HepG2 (cell line): ENCODE results near the gene CPNE1. TPM values are rescaled to one million over a fixed set of nuclear protein-coding genes. Genes with fewer than 3 reads are reported as not detected.
A peak's percentile ranks its signal among the peaks of the same experiment; 100 is the strongest.

Experiments
- AGO1 ChIP-seq: fragments of 200-400 bp; formaldehyde crosslinking; IDR thresholded peaks from 2 replicates; pipeline ENCODE4 v1.6.1; 2017; ENCODE audit warnings: mild to moderate bottlenecking, low read depth, low read length, moderate library complexity; ENCODE audit not compliant: poor library complexity, severe bottlenecking
- BHLHE40 ChIP-seq: IDR thresholded peaks from 2 replicates; pipeline ENCODE4 v1.6.1; 2011; ENCODE audit warnings: low read length, improper control_type of control experiment
- CBFB ChIP-seq: sonication (generic); formaldehyde crosslinking; IDR thresholded peaks from 2 replicates; pipeline ENCODE4 v1.4.0; 2020; ENCODE audit warnings: missing genetic modification reagents
- HCFC1 ChIP-seq: fragments of 150-350 bp; IDR thresholded peaks from 2 replicates; pipeline ENCODE4 v1.6.1; 2014; ENCODE audit warnings: low read depth, low read length
- HNRNPLL ChIP-seq: fragments of 200-400 bp; formaldehyde crosslinking; IDR thresholded peaks from 2 replicates; pipeline ENCODE4 v1.6.1; 2017; ENCODE audit warnings: mild to moderate bottlenecking, low read depth, low read length; ENCODE audit not compliant: poor library complexity, severe bottlenecking
- HOXA3 ChIP-seq: sonication (generic); formaldehyde crosslinking; IDR thresholded peaks from 2 replicates; pipeline ENCODE4 v1.5.0; 2020; ENCODE audit warnings: missing genetic modification reagents
- polyA plus RNA-seq, 8 experiments: library from polyadenylated mRNA; depleted of rRNA in 3 of 8; stranded (reverse) in 7 of 8; unstranded in 1 of 8; fragments of >200 nt; fragmentation: Illumina TruSeq in 4 of 8; extraction: Trizol in 4 of 8; gene quantifications; 2 replicates each; pipeline versions ENCODE4 v1.2.1 to v1.2.3, GENCODE V29; 2011 to 2016; ENCODE audit warnings: low read depth in 4 of 8, missing spikeins in 1 of 8, mixed read lengths in 1 of 8; ENCODE audit not compliant: insufficient read depth in 1 of 8
- total RNA-seq, 5 experiments: library from RNA; depleted of rRNA; stranded (reverse); fragments of >200 nt; fragmentation: Illumina TruSeq; extraction: Trizol; gene quantifications; 2 replicates each; pipeline ENCODE4 v1.2.3, GENCODE V29; 2016; ENCODE audit warnings: low read depth in 1 of 5
- TF ChIP-seq, protein P1 (sequence below): sonication (generic); formaldehyde crosslinking; IDR thresholded peaks from 2 replicates; pipeline ENCODE4 v1.4.0; 2020; ENCODE audit warnings: missing genetic modification reagents
- TF ChIP-seq, protein P2 (sequence below): IDR thresholded peaks from 2 replicates; pipeline ENCODE4 v1.6.1; 2012; ENCODE audit warnings: low read length, improper control_type of control experiment
- TF ChIP-seq, protein P3 (sequence below): sonication (generic); formaldehyde crosslinking; IDR thresholded peaks from 2 replicates; pipeline ENCODE4 v1.4.0; 2020; ENCODE audit warnings: missing genetic modification reagents
- TF ChIP-seq, protein P4 (sequence below): sonication (generic); formaldehyde crosslinking; IDR thresholded peaks from 2 replicates; pipeline ENCODE4 v1.4.0; 2020; ENCODE audit warnings: mild to moderate bottlenecking, missing genetic modification reagents
- TF ChIP-seq, protein P5 (sequence below): sonication (generic); formaldehyde crosslinking; IDR thresholded peaks from 2 replicates; pipeline ENCODE4 v1.5.0; 2020; ENCODE audit warnings: missing genetic modification reagents, mild to moderate bottlenecking, borderline replicate concordance

CPNE1 gene
- total and polyA plus RNA-seq, 2 of the 13 experiments (the other 11 are each of a cell fraction or from before 2014, with no cell fraction given): 408 to 431 TPM

DNA sequence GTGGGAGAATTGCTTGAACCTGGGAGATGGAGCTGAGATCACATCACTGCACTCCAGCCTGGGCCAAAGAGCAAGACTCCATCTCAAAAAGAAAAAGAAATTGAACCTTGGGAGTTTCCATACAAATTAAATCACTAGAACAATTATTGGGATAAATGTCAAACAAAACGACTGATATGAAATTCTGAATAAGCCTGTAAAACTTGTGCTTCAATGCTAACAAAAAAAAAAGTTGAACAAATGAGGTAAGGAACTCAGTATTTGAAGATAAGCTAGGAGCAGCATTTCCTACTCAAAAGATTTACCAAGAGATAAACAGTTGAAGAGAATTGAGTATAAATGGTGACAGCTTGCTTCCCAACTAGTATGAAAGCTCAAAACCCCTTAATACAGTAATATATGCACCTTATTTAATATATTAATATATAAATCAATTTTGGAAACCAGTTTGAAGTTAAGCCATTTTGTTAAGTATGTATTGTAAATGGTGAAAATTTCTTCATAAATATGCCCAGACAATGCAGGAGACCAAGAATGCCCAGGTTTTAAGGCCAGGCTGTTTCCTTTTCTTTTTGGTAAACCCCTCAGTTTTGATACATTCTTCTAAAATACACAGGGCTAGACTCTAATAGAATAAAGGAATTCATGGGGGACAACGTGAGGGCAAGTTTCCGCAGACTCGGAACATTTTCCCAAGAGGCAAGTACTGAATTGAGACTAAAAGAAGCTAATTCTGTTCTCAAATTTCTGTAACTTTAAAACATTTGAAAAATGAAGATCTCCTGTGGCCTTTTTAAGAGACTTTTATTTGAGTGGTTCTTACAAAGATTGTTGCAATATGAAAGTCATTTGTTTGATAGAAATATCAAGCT is 38.4 kb upstream of the CPNE1 start (continued):
- TF ChIP-seq, protein P1, sequence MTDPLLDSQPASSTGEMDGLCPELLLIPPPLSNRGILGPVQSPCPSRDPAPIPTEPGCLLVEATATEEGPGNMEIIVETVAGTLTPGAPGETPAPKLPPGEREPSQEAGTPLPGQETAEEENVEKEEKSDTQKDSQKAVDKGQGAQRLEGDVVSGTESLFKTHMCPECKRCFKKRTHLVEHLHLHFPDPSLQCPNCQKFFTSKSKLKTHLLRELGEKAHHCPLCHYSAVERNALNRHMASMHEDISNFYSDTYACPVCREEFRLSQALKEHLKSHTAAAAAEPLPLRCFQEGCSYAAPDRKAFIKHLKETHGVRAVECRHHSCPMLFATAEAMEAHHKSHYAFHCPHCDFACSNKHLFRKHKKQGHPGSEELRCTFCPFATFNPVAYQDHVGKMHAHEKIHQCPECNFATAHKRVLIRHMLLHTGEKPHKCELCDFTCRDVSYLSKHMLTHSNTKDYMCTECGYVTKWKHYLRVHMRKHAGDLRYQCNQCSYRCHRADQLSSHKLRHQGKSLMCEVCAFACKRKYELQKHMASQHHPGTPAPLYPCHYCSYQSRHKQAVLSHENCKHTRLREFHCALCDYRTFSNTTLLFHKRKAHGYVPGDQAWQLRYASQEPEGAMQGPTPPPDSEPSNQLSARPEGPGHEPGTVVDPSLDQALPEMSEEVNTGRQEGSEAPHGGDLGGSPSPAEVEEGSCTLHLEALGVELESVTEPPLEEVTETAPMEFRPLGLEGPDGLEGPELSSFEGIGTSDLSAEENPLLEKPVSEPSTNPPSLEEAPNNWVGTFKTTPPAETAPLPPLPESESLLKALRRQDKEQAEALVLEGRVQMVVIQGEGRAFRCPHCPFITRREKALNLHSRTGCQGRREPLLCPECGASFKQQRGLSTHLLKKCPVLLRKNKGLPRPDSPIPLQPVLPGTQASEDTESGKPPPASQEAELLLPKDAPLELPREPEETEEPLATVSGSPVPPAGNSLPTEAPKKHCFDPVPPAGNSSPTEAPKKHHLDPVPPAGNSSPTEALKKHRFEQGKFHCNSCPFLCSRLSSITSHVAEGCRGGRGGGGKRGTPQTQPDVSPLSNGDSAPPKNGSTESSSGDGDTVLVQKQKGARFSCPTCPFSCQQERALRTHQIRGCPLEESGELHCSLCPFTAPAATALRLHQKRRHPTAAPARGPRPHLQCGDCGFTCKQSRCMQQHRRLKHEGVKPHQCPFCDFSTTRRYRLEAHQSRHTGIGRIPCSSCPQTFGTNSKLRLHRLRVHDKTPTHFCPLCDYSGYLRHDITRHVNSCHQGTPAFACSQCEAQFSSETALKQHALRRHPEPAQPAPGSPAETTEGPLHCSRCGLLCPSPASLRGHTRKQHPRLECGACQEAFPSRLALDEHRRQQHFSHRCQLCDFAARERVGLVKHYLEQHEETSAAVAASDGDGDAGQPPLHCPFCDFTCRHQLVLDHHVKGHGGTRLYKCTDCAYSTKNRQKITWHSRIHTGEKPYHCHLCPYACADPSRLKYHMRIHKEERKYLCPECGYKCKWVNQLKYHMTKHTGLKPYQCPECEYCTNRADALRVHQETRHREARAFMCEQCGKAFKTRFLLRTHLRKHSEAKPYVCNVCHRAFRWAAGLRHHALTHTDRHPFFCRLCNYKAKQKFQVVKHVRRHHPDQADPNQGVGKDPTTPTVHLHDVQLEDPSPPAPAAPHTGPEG (CRISPR knock-in tag): no peak
- TF ChIP-seq CBFB: no peak
- TF ChIP-seq HOXA3 (CRISPR knock-in tag): no peak
- no peak for TF ChIP-seq HNRNPLL
- TF ChIP-seq, protein P2, sequence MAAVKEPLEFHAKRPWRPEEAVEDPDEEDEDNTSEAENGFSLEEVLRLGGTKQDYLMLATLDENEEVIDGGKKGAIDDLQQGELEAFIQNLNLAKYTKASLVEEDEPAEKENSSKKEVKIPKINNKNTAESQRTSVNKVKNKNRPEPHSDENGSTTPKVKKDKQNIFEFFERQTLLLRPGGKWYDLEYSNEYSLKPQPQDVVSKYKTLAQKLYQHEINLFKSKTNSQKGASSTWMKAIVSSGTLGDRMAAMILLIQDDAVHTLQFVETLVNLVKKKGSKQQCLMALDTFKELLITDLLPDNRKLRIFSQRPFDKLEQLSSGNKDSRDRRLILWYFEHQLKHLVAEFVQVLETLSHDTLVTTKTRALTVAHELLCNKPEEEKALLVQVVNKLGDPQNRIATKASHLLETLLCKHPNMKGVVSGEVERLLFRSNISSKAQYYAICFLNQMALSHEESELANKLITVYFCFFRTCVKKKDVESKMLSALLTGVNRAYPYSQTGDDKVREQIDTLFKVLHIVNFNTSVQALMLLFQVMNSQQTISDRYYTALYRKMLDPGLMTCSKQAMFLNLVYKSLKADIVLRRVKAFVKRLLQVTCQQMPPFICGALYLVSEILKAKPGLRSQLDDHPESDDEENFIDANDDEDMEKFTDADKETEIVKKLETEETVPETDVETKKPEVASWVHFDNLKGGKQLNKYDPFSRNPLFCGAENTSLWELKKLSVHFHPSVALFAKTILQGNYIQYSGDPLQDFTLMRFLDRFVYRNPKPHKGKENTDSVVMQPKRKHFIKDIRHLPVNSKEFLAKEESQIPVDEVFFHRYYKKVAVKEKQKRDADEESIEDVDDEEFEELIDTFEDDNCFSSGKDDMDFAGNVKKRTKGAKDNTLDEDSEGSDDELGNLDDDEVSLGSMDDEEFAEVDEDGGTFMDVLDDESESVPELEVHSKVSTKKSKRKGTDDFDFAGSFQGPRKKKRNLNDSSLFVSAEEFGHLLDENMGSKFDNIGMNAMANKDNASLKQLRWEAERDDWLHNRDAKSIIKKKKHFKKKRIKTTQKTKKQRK: no peak
- peak; percentile 13; the same call in 1 of the 2 replicates for TF ChIP-seq BHLHE40
- TF ChIP-seq, protein P3, sequence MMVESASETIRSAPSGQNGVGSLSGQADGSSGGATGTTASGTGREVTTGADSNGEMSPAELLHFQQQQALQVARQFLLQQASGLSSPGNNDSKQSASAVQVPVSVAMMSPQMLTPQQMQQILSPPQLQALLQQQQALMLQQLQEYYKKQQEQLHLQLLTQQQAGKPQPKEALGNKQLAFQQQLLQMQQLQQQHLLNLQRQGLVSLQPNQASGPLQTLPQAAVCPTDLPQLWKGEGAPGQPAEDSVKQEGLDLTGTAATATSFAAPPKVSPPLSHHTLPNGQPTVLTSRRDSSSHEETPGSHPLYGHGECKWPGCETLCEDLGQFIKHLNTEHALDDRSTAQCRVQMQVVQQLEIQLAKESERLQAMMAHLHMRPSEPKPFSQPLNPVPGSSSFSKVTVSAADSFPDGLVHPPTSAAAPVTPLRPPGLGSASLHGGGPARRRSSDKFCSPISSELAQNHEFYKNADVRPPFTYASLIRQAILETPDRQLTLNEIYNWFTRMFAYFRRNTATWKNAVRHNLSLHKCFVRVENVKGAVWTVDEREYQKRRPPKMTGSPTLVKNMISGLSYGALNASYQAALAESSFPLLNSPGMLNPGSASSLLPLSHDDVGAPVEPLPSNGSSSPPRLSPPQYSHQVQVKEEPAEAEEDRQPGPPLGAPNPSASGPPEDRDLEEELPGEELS (CRISPR knock-in tag): no peak
- TF ChIP-seq HCFC1: no peak
- TF ChIP-seq, protein P4, sequence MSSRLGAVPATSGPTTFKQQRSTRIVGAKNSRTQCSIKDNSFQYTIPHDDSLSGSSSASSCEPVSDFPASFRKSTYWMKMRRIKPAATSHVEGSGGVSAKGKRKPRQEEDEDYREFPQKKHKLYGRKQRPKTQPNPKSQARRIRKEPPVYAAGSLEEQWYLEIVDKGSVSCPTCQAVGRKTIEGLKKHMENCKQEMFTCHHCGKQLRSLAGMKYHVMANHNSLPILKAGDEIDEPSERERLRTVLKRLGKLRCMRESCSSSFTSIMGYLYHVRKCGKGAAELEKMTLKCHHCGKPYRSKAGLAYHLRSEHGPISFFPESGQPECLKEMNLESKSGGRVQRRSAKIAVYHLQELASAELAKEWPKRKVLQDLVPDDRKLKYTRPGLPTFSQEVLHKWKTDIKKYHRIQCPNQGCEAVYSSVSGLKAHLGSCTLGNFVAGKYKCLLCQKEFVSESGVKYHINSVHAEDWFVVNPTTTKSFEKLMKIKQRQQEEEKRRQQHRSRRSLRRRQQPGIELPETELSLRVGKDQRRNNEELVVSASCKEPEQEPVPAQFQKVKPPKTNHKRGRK (CRISPR knock-in tag): no peak
- TF ChIP-seq, protein P5, sequence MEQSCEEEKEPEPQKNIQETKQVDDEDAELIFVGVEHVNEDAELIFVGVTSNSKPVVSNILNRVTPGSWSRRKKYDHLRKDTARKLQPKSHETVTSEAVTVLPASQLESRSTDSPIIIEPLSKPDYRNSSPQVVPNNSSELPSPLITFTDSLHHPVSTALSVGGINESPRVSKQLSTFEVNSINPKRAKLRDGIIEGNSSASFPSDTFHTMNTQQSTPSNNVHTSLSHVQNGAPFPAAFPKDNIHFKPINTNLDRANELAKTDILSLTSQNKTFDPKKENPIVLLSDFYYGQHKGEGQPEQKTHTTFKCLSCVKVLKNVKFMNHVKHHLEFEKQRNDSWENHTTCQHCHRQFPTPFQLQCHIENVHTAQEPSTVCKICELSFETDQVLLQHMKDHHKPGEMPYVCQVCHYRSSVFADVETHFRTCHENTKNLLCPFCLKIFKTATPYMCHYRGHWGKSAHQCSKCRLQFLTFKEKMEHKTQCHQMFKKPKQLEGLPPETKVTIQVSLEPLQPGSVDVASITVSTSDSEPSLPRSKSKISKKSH (CRISPR knock-in tag): no peak
- peak; percentile 1 for TF ChIP-seq AGO1
